Measurements from ENCODE around the gene PDE1C. TPM values are rescaled to one million over a fixed set of nuclear protein-coding genes. Genes with fewer than 3 reads are reported as not detected.
A peak's percentile ranks its signal among the peaks of the same experiment; 100 is the strongest.

Gene PDE1C
- total and polyA plus RNA-seq, 2 of the 4 experiments (the other 2 are of a cell fraction) = 14.2 to 61.5 TPM

GRCh38 chr7:32074787-32075585 lies 4.8 kb upstream of the PDE1C start:
- H2AK5ac ChIP-seq (ENCODE audit: low read depth, low read length) = no peak overlapping the region
- H3K14ac ChIP-seq (replicated peaks; ENCODE audit: low read depth, low read length) = no peak overlapping the region
- H3K23ac ChIP-seq (ENCODE audit: low read depth, low read length) = no peak overlapping the region
- intact Hi-C loops (cut with micrococcal nuclease) (loop anchor here (5.0 kb wide), 1 partner anchor 43 kb away; no protein-coding TSS in a partner anchor), in situ Hi-C loops (cut with MboI; ENCODE audit: low sequenced_read_pairs) (no loop called here), dilution Hi-C loops (cut with HindIII; ENCODE audit: low sequenced_read_pairs, unreplicated experiment) (no loop called here)
- H3K4me1 ChIP-seq (ENCODE audit: control insufficient read depth, insufficient read depth, low read length) = peaks cover 6% of the 10 kb centered on the region; the same call in 1 of the 2 replicates
- no peak overlapping the region for H3K4me3 ChIP-seq (ENCODE audit: insufficient read depth, low read depth, low read length)
- no peak for ATAC-seq (ENCODE audit: low read depth)
- BruUV-seq (replicated peaks) = no TSS peak
- H2BK5ac ChIP-seq (ENCODE audit: low read depth, low read length, poor library complexity, severe bottlenecking) = no peak overlapping the region
- H3K9me3 ChIP-seq (ENCODE audit: control insufficient read depth, insufficient read depth, low read length) = peaks cover 2% of the 10 kb centered on the region; the same call in 1 of the 2 replicates
- H2BK120ac ChIP-seq (ENCODE audit: low read depth, low read length) = 0 out of 2 replicates have a peak overlapping the region, but pooled peaks have one; percentile 2
- peak overlapping the region; percentile 9 for H2AK9ac ChIP-seq (replicated peaks; ENCODE audit: low read depth, low read length, poor library complexity)
- no peaks in the 10 kb centered on the region for H4K20me1 ChIP-seq (ENCODE audit: insufficient read depth, low read length)
- H2BK15ac ChIP-seq (ENCODE audit: low read depth, low read length) = no peak overlapping the region
- H2BK20ac ChIP-seq (ENCODE audit: low read depth, low read length) = no peak overlapping the region; the same call in 1 of the 2 replicates
- peaks cover 10% of the 10 kb centered on the region in 2 experiments; a peak in 2 of 4 replicates for H3K79me1 ChIP-seq (ENCODE audit: low read depth in 1 of 2, low read length in 2 of 2)
- H3K18ac ChIP-seq (ENCODE audit: low read depth, low read length) = no peak overlapping the region
- no peak overlapping the region for H4K5ac ChIP-seq (ENCODE audit: low read depth, low read length)
- peak overlapping the region; percentile 13 for H2AFZ ChIP-seq (replicated peaks; ENCODE audit: low read length, poor library complexity)
- 67% methylated on average over 4 of the region's 9 CpGs; no CpG with 5 or more reads in 1 of the 2 experiments for WGBS, 2 experiments (ENCODE audit: extremely low coverage in 2 of 2, insufficient read length in 1 of 2)
- POLR2A ChIA-PET (ENCODE audit: unreplicated experiment) = no interaction called here
- no peaks in the 10 kb centered on the region for H3K36me3 ChIP-seq (ENCODE audit: control insufficient read depth, insufficient read depth, low read length)
- no peaks in the 10 kb centered on the region for H3K27me3 ChIP-seq (ENCODE audit: control insufficient read depth, insufficient read depth, low read length)
- CTCF ChIA-PET = no interaction called here
- H3K4me2 ChIP-seq (ENCODE audit: low read depth, low read length) = no peak overlapping the region
- no peak overlapping the region for H4K8ac ChIP-seq (ENCODE audit: low read depth in 2 of 2, low read length in 2 of 2)
- no peak overlapping the region for H3K9ac ChIP-seq (ENCODE audit: low read depth, low read length)
- no peak overlapping the region for H3K56ac ChIP-seq (ENCODE audit: extremely low read depth, insufficient read depth, low read length)
- no peak overlapping the region for H3K4ac ChIP-seq (ENCODE audit: low read depth, low read length)
- H4K91ac ChIP-seq (ENCODE audit: insufficient read depth, low read depth, low read length) = no peak overlapping the region
- no peak overlapping the region for H3K27ac ChIP-seq (ENCODE audit: insufficient read depth, low read length)
- H3K9me1 ChIP-seq (ENCODE audit: insufficient read depth, low read length) = no peaks in the 10 kb centered on the region
- no peak for DNase-seq
- TF ChIP-seq USF2 (IDR thresholded peaks at IDR 0.05; ENCODE audit: low read depth, low read length) (no peak), CTCF (conservative IDR thresholded peaks at IDR 0.05; ENCODE audit: low read depth, low read length) (no peak), MAZ (IDR thresholded peaks at IDR 0.05; ENCODE audit: borderline replicate concordance, low read depth, low read length) (no peak), ELK1 (IDR thresholded peaks at IDR 0.05; ENCODE audit: borderline replicate concordance, low read depth, low read length) (no peak), SMC3 (IDR thresholded peaks at IDR 0.05; ENCODE audit: low read depth, low read length) (no peak), RAD21 (IDR thresholded peaks at IDR 0.05; ENCODE audit: low read length) (no peak), CEBPB (IDR thresholded peaks at IDR 0.05; ENCODE audit: low read depth, low read length) (no peak), RFX5 (IDR thresholded peaks at IDR 0.05; ENCODE audit: low read depth, low read length) (no peak), RCOR1 (IDR thresholded peaks at IDR 0.05; ENCODE audit: insufficient replicate concordance, low read length) (no peak), NFE2L2 (IDR thresholded peaks at IDR 0.05; ENCODE audit: low read depth, low read length) (no peak), CHD1 (IDR thresholded peaks at IDR 0.05; ENCODE audit: low read depth, low read length) (no peak), MXI1 (IDR thresholded peaks at IDR 0.05; ENCODE audit: borderline replicate concordance, low read depth, low read length) (no peak), FOS (IDR thresholded peaks at IDR 0.05; ENCODE audit: low read depth, low read length) (no peak), BHLHE40 (IDR thresholded peaks at IDR 0.05; ENCODE audit: low read depth, low read length) (no peak)

Data from IMR-90 (cell line).